GM10847 (cell line): ENCODE measurements around the gene ARL5B.

Experiments
- POLR2A ChIP-seq: IDR thresholded peaks from 2 replicates; pipeline ENCODE4 v1.6.1; 2011; ENCODE audit not compliant: insufficient read length; ENCODE audit errors: extremely low read depth

Gene ARL5B

DNA sequence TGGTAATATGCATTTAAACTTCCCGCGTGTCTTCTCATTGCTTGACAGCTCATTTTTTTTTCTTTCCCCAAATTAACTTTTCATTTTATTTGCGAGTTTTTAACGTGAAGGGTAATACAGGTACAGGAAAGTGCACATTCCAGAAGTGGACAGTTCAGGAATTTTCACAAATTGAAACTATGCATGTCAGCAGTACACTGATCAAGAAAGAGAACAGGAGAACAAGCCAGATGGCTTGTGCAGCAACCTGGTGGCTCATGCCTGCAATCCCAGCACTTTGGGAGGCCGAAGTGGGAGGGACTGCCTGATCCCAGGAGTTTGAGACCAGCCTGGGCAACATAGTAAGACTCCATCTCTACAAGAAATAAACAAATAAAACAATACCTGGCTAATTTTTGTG, 28.5 kb downstream of the ARL5B start:
- TF ChIP-seq POLR2A: no peak

DNA sequence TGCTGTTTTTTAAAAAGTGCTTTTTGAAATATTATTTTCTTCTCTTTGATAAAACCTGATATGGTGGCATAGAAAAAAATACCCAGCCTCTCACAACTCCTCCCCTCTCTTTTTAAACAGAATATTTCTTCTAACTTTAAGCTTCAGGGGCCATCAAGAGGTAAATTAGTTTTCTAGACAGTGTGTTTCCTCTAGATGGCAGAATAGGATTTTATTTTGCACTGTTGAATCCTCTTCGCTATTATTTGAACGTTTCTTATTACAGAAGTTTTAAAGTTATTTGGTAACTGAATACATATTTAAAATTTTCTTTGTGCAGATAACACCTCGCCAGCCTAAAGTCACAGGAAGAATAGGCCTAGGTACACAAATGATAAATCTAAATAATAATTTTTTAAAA, 30.3 kb downstream of the ARL5B start:
- TF ChIP-seq POLR2A: no peak

DNA sequence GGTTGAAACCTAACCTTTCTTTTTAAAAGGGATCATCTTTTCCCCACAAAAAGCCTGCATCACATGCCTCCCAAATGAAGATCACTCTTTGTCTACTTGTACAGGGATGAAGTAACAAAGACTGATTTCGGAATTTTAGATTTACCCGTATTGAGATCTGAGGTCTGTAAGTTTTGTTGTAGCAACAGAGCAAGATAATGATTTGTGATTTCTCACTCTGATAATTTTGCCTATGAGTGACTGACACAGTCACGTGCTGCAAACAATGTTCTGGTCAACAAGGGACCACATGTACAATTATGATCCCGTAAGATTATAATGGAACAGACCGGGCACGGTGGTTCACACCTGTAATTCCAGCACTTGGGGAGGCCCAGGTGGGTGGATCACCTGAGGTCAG, 31.3 kb downstream of the ARL5B start:
- no peak for TF ChIP-seq POLR2A

DNA sequence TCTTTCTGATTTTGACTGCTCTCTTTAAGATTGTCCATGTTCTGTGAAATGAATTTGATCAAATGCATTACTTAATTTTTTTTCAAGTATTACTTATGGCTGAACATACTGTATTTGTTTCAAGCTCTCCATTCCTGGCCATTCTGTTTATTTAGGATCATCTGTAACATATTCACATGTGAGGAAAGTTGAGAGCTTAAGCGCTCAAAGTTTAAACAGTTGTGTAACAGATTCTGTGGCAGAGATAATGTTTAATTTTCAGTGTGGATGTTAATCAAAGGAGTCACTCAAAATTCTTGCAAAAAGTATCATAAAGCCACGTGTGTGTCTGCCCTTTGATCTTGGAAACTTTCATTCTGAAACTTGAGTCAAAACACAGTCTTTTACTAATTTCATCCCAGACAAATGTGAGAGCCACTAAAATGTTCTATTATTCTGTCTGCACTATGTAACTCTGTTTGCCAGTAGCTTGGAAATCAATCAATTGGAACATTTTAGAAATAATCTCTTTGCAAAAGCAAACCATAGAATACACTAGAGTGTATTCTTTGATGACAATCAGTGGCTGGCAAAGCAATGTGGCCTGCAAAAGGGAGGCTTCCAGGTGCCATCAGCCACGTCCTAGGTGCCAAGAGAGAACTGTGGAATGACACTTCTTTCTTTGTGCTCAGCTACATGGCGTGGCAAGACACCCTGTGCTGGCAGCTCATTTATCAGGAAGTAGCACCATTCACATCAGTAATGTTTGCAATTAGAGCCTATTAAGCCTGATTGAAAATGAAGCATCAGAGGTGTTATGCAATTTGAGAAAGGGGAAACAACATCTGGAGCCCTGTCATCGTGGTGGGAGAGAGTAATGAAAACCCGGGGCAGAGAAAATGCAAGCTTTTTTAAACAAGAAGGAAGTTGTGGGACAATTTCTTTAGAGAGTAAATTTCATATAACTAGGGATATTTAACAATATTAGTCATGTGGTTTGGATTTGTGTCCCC, 40.9 kb downstream of the ARL5B start:
- no peak for TF ChIP-seq POLR2A

DNA sequence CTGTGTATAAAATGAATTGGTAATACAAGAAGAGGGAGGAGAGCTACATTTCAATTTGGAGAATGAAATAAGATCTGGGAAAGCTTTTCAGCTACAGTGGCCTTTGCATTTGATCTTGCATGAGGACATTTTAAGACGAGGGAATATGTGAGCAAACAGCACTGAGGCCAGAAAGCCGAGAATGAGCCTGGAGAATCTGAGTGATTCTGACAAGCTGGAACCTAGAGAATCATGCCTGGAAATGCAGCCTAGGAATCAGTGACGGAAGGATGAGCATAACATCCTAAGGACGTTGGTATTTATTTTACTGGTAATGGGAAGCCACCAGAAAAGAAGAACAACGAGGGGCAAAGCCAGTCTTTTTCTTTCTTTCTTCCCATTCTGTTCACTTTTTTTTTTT, 44.3 kb downstream of the ARL5B start:
- no peak for TF ChIP-seq POLR2A

DNA sequence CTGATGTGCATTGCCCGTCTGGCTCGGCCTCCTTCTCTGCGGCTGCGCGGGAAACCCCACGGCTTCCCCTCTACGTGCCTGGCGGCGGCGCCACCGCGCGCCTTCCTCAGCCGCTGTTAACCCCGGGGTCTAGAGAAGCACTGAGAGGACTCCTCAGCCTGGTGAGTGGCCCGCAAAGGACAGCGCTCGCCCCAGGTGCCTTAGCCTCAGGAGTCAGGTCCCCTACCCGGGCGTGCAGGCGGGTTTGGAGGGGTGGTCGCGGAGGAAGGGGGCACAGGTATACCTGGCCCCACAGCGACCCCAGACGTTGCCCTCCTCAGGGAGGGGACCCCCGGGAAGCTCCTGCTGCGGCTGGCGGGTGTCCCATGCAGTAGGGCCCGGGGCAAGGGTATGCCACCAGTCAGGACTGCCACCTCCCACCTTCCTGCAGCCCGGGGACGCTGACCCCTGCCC, 51.0 kb downstream of the ARL5B start:
- TF ChIP-seq POLR2A: no peak

DNA sequence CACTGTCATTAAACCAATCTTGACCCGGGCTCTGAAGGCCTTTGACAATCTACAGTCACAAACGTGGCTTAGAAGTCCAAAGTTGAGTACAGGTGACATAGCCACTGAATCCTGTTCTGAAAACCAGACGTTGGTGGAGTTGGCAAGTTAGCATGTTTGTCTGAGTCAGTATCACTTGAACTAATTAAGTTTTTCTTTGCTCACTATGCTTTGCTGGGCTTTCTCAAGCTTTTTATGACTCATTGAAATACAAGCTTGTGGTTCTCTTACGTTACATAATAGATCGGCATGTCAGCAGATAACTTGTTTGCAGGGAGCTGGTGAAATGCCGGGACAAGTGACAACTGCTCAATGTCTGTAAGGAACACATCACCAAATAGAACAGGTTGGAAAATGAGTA, 53.8 kb downstream of the ARL5B start:
- no peak for TF ChIP-seq POLR2A

DNA sequence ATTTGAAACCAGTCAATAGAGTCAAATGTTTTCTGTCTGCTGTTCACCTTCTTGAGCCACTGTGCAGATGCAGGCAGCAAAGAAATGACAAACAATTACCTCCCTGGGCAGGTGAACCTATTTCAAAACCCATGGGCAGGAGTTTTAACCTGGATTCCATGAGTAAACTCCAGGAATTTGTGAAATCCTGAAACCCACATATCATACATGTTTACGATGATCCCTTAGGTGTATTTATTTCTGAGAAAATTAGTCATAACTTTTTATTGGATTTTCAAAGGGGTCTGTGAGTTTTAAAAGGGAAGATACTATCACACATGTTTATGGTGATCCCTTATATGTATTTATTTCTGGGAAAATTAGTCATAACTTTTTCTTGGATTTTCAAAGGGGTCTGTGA, 59.8 kb downstream of the ARL5B start:
- no peak for TF ChIP-seq POLR2A

DNA sequence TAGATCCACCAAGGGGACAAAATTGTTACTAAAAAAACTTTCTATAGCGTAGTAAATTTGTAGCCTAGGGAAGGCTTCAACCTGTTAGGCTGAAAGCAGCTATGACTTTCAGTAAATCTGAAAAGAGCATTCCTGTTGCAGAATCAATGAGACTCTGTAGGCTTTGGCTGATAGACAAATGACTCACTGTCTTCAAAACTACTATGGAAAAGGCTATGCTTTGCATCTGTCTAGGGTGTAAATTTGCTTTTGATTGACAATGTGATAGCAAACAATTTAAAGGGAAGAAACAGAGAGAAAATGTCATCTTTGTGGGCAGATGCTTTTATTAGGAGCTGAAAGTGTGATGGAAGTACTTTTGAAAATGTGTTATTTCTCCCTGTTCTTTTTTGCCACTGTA, 60.6 kb downstream of the ARL5B start:
- no peak for TF ChIP-seq POLR2A

DNA sequence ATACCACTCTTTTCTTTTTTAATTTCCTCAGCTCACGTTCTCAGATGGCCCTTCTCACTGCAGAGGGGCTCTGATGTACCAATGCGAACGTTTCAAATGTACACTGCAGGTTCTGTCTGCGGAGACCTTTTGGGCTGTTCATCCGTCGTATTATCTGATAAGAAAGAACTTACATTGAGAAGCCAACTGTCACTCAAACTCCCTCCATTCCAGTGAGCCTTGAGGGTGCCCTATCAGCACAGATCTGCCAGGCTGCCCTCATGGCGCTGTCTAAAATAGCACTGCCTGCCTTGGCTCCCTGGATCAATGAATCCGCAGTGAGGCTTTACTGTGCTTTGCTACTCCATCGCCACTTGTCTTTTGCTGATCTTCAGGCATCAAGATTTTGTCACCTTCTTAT, 61.8 kb downstream of the ARL5B start:
- no peak for TF ChIP-seq POLR2A

DNA sequence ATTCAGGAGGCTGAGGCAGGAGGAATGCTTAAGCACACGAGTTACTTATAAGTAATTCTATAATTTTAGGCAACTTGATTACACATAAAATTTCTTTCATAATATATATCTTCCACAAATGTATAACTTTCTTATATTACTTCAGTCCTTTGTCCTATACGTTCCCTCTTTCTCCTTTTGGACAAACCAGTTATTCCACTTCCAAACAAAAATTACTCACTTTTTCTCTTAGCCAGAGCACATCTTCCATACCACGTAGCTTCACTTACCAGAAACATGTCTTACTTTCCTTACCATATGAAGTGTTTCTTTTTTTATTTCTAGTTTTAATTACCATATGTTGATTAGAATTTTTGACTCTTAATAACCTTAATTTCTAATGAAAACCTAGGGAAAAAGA, 64.6 kb downstream of the ARL5B start:
- no peak for TF ChIP-seq POLR2A
